Fibroblast of the aortic adventitia (primary cell): Measurements from ENCODE around the gene AP3D1. TPM values are rescaled to one million over a fixed set of nuclear protein-coding genes. Genes with fewer than 3 reads are reported as not detected.
A peak's percentile ranks its signal among the peaks of the same experiment; 100 is the strongest.

Experiments used
- DNase-seq: peaks from one replicate; pipeline ENCODE4 v3.0.0-alpha.2; 2010; ENCODE audit warnings: low read depth
- H3K4me3 ChIP-seq: 2 replicates; pipeline ENCODE4 v1.5.1; 2011; ENCODE audit warnings: low read depth, mild to moderate bottlenecking, control low read depth, low read length, moderate library complexity
- total RNA-seq: library from RNA; depleted of rRNA; stranded (reverse); fragments of >200 nt; gene quantifications from 2 replicates; pipeline ENCODE4 v1.2.3, GENCODE V29; 2012; ENCODE audit warnings: low replicate concordance
- TF ChIP-seq, protein P1 (sequence below): IDR thresholded peaks from 2 replicates; pipeline ENCODE4 v1.5.1; 2011; ENCODE audit warnings: mild to moderate bottlenecking, low read length, control low read depth, inconsistent platforms; ENCODE audit not compliant: insufficient read depth

The AP3D1 gene
- total RNA-seq, 1 donor, result 102 TPM

GRCh38 chr19:2168619-2169424 lies 17.5 kb upstream of the AP3D1 start:
- peak overlapping the region; percentile 37 for H3K4me3 ChIP-seq
- TF ChIP-seq, protein P1, sequence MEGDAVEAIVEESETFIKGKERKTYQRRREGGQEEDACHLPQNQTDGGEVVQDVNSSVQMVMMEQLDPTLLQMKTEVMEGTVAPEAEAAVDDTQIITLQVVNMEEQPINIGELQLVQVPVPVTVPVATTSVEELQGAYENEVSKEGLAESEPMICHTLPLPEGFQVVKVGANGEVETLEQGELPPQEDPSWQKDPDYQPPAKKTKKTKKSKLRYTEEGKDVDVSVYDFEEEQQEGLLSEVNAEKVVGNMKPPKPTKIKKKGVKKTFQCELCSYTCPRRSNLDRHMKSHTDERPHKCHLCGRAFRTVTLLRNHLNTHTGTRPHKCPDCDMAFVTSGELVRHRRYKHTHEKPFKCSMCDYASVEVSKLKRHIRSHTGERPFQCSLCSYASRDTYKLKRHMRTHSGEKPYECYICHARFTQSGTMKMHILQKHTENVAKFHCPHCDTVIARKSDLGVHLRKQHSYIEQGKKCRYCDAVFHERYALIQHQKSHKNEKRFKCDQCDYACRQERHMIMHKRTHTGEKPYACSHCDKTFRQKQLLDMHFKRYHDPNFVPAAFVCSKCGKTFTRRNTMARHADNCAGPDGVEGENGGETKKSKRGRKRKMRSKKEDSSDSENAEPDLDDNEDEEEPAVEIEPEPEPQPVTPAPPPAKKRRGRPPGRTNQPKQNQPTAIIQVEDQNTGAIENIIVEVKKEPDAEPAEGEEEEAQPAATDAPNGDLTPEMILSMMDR, result no peak

DNA sequence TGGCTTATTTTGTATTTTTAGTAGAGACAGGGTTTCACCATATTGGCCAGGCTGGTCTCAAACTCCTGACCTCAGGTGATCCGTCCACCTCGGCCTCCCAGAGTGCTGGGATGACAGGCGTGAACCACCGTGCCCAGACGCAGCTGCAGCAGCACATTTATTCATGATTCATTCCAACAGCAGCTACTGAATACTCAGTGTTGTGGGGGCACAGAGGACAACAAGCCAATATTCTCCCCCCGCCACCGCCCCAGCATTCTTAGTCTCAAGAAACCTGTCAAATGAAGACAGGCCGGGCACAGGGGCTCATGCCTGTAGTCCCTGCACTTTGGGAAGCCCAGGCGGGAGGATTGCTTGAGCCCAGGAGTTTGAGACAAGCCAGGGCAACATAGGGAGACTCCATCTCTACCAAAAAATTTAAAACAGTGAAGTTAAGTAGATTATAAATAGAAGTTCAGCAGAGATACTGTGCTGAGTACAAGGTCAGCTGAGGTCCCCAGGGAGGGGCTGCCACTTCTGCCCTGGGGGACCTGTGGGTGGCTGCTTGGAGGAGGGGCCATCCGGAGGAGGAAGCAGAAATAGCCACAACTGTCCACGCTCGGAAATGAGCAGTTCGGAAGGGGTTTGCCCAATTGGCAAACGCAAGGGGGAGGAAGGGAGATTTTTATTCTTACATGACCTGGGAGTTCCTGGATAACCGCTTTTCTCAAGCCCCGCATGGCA lies 16.7 kb upstream of the AP3D1 start:
- H3K4me3 ChIP-seq, result peak overlapping the region; percentile 13
- TF ChIP-seq, protein P1, result no peak
- DNase-seq, result peak; percentile 55

More at GRCh38 chr19:2168619-2169424, 17.5 kb upstream of the AP3D1 start:
- peak; percentile 96 for DNase-seq

DNA sequence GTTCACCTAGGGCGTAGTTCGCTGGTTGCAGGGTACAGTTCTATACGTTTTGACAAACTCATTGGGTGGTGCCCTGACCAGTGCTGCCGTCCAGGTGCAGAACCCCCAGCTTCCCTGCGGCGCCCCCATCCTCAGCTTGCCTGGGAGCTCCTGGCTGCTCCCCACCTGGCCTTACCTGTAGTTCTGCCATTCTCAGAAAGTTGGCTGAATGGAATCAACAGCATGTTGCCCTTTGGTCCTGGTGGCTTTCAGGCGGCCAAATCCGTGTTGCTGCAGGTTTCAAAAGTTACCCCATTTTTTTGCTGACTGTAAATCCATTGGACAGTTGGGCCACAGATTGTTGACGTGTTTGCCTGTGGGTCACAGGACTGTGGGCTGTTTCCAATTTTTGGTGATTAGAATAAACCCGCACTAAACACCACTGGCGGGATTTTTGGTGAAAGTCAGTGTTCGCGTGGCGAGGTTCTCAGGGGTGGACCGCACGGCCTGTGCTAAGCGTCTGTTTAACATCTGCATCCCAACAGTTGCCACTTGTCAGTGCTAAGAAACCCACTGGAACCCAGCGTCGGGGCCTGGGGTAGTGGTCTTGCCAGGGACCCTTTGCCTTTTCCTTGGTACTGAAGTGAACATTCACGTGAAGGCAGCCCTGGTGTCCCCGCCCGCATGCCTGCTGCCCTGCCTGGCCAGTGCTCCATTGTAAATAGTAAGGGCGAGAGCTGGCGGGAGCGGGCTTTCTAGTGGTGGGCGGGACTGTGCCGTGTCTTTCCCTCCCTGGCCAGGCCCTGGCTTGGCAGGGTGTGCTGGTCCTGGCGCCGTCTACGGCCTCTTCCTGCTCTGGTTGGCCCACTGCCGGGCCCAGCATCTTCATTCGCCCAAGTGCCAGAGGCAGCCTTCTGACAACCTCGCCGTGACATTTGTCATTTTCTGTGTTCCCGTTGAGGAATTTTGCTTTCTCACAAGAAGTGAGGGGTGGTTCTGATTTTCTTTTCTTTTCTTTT lies 15.7 kb upstream of the AP3D1 start:
- peak; percentile 85 for DNase-seq
- TF ChIP-seq, protein P1, result no peak
- H3K4me3 ChIP-seq, result peak overlapping the region; percentile 41

- TF ChIP-seq, protein P1, result no peak
- peak overlapping the region; percentile 80 for H3K4me3 ChIP-seq
- DNase-seq, result peak; percentile 16
Measured at GRCh38 chr19:2164020-2164998, 12.9 kb upstream of the AP3D1 start.

DNA sequence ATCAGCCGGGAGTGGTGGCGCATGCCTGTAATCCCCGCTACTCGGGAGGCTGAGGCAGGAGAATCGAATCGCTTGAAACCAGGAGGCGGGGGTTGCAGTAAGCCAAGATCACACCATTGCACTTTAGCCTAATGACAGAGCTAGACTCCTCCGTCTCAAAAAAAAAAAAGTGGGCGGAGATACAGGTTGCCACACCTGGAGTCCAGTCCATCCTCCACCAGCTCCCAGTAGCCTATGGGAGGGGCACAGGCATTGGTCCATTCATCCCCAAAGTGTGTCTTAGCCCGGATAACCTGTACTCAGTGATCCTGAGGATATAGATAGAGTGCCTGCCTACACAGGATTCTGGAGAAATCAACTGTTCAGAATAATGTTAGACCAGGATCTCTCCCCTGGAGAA lies 9.0 kb upstream of the AP3D1 start:
- no peak overlapping the region for H3K4me3 ChIP-seq
- TF ChIP-seq, protein P1, result no peak

More for the DNA sequence above, 9.0 kb upstream of the AP3D1 start:
- no peak for DNase-seq
